ENCODE results near the gene EPHX1.
"Not testable (repeated sequence)": the region's sequence is repeated elsewhere in the genome, so short reads cannot be mapped to it uniquely, and the experiment has no call there.

Gene EPHX1

GRCh38 chr1:225817611-225818061 lies 7.7 kb downstream of the EPHX1 start:
- DNase-seq, result peak in 1 of 2 experiments; percentile 32

GRCh38 chr1:225818229-225818628 lies 8.3 kb downstream of the EPHX1 start:
- DNase-seq, result no peak

- no peak for DNase-seq
These were observed 9.6 kb downstream of the EPHX1 start for GRCh38 chr1:225819346-225820192.

- DNase-seq, result peak in 1 of 2 experiments; percentile 47
These were observed 10.7 kb downstream of the EPHX1 start for GRCh38 chr1:225820522-225821120.

GRCh38 chr1:225822655-225823403 lies 12.9 kb downstream of the EPHX1 start:
- no peak for DNase-seq

- DNase-seq, result peak in 1 of 2 experiments; percentile 47
These were observed 13.9 kb downstream of the EPHX1 start for GRCh38 chr1:225823811-225824261.

- DNase-seq, result peak; percentile 84 to 96
These were observed 14.6 kb downstream of the EPHX1 start for GRCh38 chr1:225824533-225824941.

- DNase-seq, result peak; percentile 73 to 92
These were observed 15.2 kb downstream of the EPHX1 start for GRCh38 chr1:225825078-225825477.

- DNase-seq, result peak; percentile 33 to 65
These were observed 15.7 kb downstream of the EPHX1 start for GRCh38 chr1:225825607-225826007.

GRCh38 chr1:225827076-225827475 lies 17.2 kb downstream of the EPHX1 start:
- no peak for DNase-seq

GRCh38 chr1:225828706-225829345 lies 18.9 kb downstream of the EPHX1 start:
- DNase-seq, result no peak

GRCh38 chr1:225830841-225831240 lies 20.9 kb downstream of the EPHX1 start:
- DNase-seq, result peak; percentile 88 to 96

GRCh38 chr1:225834417-225835329 lies 24.7 kb downstream of the EPHX1 start:
- peak; percentile 47 to 80 for DNase-seq

GRCh38 chr1:225835856-225836255 lies 25.9 kb downstream of the EPHX1 start:
- DNase-seq, result peak in 1 of 2 experiments; percentile 45

- not testable (repeated sequence) for DNase-seq
These were observed 26.4 kb downstream of the EPHX1 start for GRCh38 chr1:225836296-225836695.

- DNase-seq, result no peak
These were observed 28.9 kb downstream of the EPHX1 start for GRCh38 chr1:225838793-225839192.

- no peak for DNase-seq
These were observed 30.3 kb downstream of the EPHX1 start for GRCh38 chr1:225840223-225840610.

- no peak for DNase-seq
These were observed 30.8 kb downstream of the EPHX1 start for GRCh38 chr1:225840713-225841112.

- DNase-seq, result no peak
These were observed 32.1 kb downstream of the EPHX1 start for GRCh38 chr1:225842074-225842473.

- no peak for DNase-seq
These were observed 33.0 kb downstream of the EPHX1 start for GRCh38 chr1:225842788-225843425.

GRCh38 chr1:225843426-225843795 lies 33.5 kb downstream of the EPHX1 start:
- DNase-seq, result no peak
